SK-N-SH treated with all-trans-retinoic acid at 6 μM for 48 hours (cell line): ENCODE results near the gene RAB39A.
"Not testable (repeated sequence)": the region's sequence is repeated elsewhere in the genome, so short reads cannot be mapped to it uniquely, and the experiment has no call there.

Experiments
- ATAC-seq: fragments of 200-7000 bp; cut with Tn5 transposase; 3 replicates; pipeline ENCODE4 v1.9.1; 2020; ENCODE audit warnings: mild to moderate bottlenecking, moderate library complexity
- ARNTL ChIP-seq: fragments of 450-650 bp; formaldehyde crosslinking; IDR thresholded peaks from 2 replicates; pipeline ENCODE4 v1.5.0; 2020; ENCODE audit warnings: low read depth, mild to moderate bottlenecking, moderate library complexity, borderline replicate concordance
- BACH2 ChIP-seq: fragments of 250-450 bp; sonication (Bioruptor Pico); IDR thresholded peaks from 2 replicates; pipeline ENCODE4 v1.9.0; 2021; ENCODE audit warnings: mild to moderate bottlenecking, borderline replicate concordance
- CREB5 ChIP-seq: fragments of 250-450 bp; sonication (Bioruptor Pico); IDR thresholded peaks from 2 replicates; pipeline ENCODE4 v1.5.1; 2020; ENCODE audit warnings: low read depth, mild to moderate bottlenecking, moderate library complexity
- CSDC2 ChIP-seq: fragments of 250-450 bp; sonication (Bioruptor Pico); IDR thresholded peaks from 2 replicates; pipeline ENCODE4 v1.5.0; 2020; ENCODE audit warnings: mild to moderate bottlenecking, moderate library complexity
- ESRRG ChIP-seq: fragments of 250-450 bp; sonication (Bioruptor Pico); IDR thresholded peaks from 2 replicates; pipeline ENCODE4 v1.6.1; 2021; ENCODE audit warnings: mild to moderate bottlenecking
- GLIS3 ChIP-seq: fragments of 250-450 bp; sonication (Bioruptor Pico); IDR thresholded peaks from 2 replicates; pipeline ENCODE4 v1.5.0; 2020; ENCODE audit warnings: mild to moderate bottlenecking, moderate library complexity
- ISL1 ChIP-seq: fragments of 250-450 bp; sonication (Bioruptor Pico); IDR thresholded peaks from 2 replicates; pipeline ENCODE4 v2.1.2; 2022; ENCODE audit warnings: mild to moderate bottlenecking, moderate library complexity
- OSR1 ChIP-seq: fragments of 250-450 bp; sonication (Bioruptor Pico); IDR thresholded peaks from 2 replicates; pipeline ENCODE4 v1.8.0; 2022; ENCODE audit warnings: moderate library complexity, mild to moderate bottlenecking, inconsistent platforms
- PATZ1 ChIP-seq: fragments of 250-450 bp; sonication (Bioruptor Pico); IDR thresholded peaks from 2 replicates; pipeline ENCODE4 v1.8.0; 2020; ENCODE audit warnings: mild to moderate bottlenecking, moderate library complexity, borderline replicate concordance
- POU6F1 ChIP-seq: fragments of 250-450 bp; sonication (Bioruptor Pico); IDR thresholded peaks from 2 replicates; pipeline ENCODE4 v1.8.0; 2021; ENCODE audit warnings: low read depth, mild to moderate bottlenecking, moderate library complexity, borderline replicate concordance
- PPARA ChIP-seq: fragments of 250-450 bp; sonication (Bioruptor Pico); IDR thresholded peaks from 2 replicates; pipeline ENCODE4 v1.5.0; 2020; ENCODE audit warnings: mild to moderate bottlenecking, borderline replicate concordance
- RARB ChIP-seq: fragments of 250-450 bp; sonication (Bioruptor Pico); IDR thresholded peaks from 2 replicates; pipeline ENCODE4 v1.8.0; 2021; ENCODE audit warnings: mild to moderate bottlenecking, moderate library complexity
- SNAI2 ChIP-seq: fragments of 250-450 bp; sonication (Bioruptor Pico); IDR thresholded peaks from 2 replicates; pipeline ENCODE4 v1.5.0; 2020; ENCODE audit warnings: mild to moderate bottlenecking, moderate library complexity
- TCF4 ChIP-seq: fragments of 250-450 bp; sonication (Bioruptor Pico); IDR thresholded peaks from 2 replicates; pipeline ENCODE4 v1.8.0; 2021; ENCODE audit warnings: mild to moderate bottlenecking, moderate library complexity, borderline replicate concordance
- TOX ChIP-seq: fragments of 250-450 bp; sonication (Bioruptor Pico); IDR thresholded peaks from 2 replicates; pipeline ENCODE4 v1.8.0; 2021; ENCODE audit warnings: mild to moderate bottlenecking, moderate library complexity, borderline replicate concordance
- TSHZ2 ChIP-seq: fragments of 250-450 bp; sonication (Bioruptor Pico); IDR thresholded peaks from 2 replicates; pipeline ENCODE4 v1.5.0; 2020; ENCODE audit warnings: mild to moderate bottlenecking, moderate library complexity
- ZC3H10 ChIP-seq: fragments of 250-450 bp; sonication (Bioruptor Pico); IDR thresholded peaks from 2 replicates; pipeline ENCODE4 v1.5.1; 2021; ENCODE audit warnings: mild to moderate bottlenecking, moderate library complexity
- ZFP3 ChIP-seq: fragments of 250-450 bp; sonication (Bioruptor Pico); IDR thresholded peaks from 2 replicates; pipeline ENCODE4 v1.5.0; 2020; ENCODE audit warnings: mild to moderate bottlenecking, moderate library complexity
- ZFP30 ChIP-seq: fragments of 450-650 bp; formaldehyde crosslinking; IDR thresholded peaks from 2 replicates; pipeline ENCODE4 v1.5.0; 2022; ENCODE audit warnings: mild to moderate bottlenecking, moderate library complexity
- ZNF565 ChIP-seq: fragments of 450-650 bp; formaldehyde crosslinking; conservative IDR thresholded peaks from 2 replicates; pipeline ENCODE4 v1.5.0; 2020; ENCODE audit warnings: low read depth, mild to moderate bottlenecking, moderate library complexity
- ZNF70 ChIP-seq: fragments of 450-650 bp; formaldehyde crosslinking; IDR thresholded peaks from 2 replicates; pipeline ENCODE4 v1.5.0; 2020; ENCODE audit warnings: mild to moderate bottlenecking, moderate library complexity
- ZNF8 ChIP-seq: fragments of 450-650 bp; formaldehyde crosslinking; IDR thresholded peaks from 2 replicates; pipeline ENCODE4 v1.5.0; 2020; ENCODE audit warnings: mild to moderate bottlenecking, moderate library complexity

The RAB39A gene

GRCh38 chr11:107929611-107930200, 1.5 kb downstream of the RAB39A start:
- ATAC-seq = no peak

GRCh38 chr11:107931206-107931605, 3.0 kb downstream of the RAB39A start:
- no peak for ATAC-seq
- TF ChIP-seq ISL1 (no peak), GLIS3 (no peak), ZNF565 (CRISPR knock-in tag) (no peak), ESRRG (CRISPR knock-in tag) (no peak), OSR1 (CRISPR knock-in tag) (no peak), POU6F1 (CRISPR knock-in tag) (no peak), ZNF8 (CRISPR knock-in tag) (no peak), TCF4 (CRISPR knock-in tag) (no peak)

More at GRCh38 chr11:107929611-107930200, 1.5 kb downstream of the RAB39A start:
- TF ChIP-seq GLIS3 (no peak), OSR1 (CRISPR knock-in tag) (no peak), PPARA (CRISPR knock-in tag) (no peak)

GRCh38 chr11:107947904-107948303, 19.7 kb downstream of the RAB39A start:
- ATAC-seq = no peak
- TF ChIP-seq PATZ1 (CRISPR knock-in tag) = no peak
- no peak for TF ChIP-seq ZFP30 (CRISPR knock-in tag)
- no peak for TF ChIP-seq RARB (CRISPR knock-in tag)
- no peak for TF ChIP-seq GLIS3
- TF ChIP-seq ARNTL (CRISPR knock-in tag) = no peak
- no peak for TF ChIP-seq OSR1 (CRISPR knock-in tag)
- TF ChIP-seq ZNF565 (CRISPR knock-in tag) = no peak
- TF ChIP-seq TOX = no peak
- TF ChIP-seq ZNF8 (CRISPR knock-in tag) = no peak
- no peak for TF ChIP-seq CREB5 (CRISPR knock-in tag)
- TF ChIP-seq ZC3H10 (CRISPR knock-in tag) = no peak
- no peak for TF ChIP-seq ISL1
- no peak for TF ChIP-seq BACH2 (CRISPR knock-in tag)
- no peak for TF ChIP-seq POU6F1 (CRISPR knock-in tag)
- TF ChIP-seq ZNF70 (CRISPR knock-in tag) = no peak
- TF ChIP-seq CSDC2 = no peak
- TF ChIP-seq TSHZ2 = no peak
- TF ChIP-seq ZFP3 (CRISPR knock-in tag) = no peak
- no peak for TF ChIP-seq SNAI2 (CRISPR knock-in tag)
- TF ChIP-seq PPARA (CRISPR knock-in tag) = no peak
- TF ChIP-seq, all 23 proteins: peak for 0

GRCh38 chr11:107948328-107948727, 20.1 kb downstream of the RAB39A start:
- ATAC-seq = not testable (repeated sequence)
